HepG2 (cell line): ENCODE measurements around the gene ALDOA. TPM values are rescaled to one million over a fixed set of nuclear protein-coding genes. Genes with fewer than 3 reads are reported as not detected.

ENCODE experiments used
- BHLHE40 ChIP-seq: IDR thresholded peaks from 2 replicates; pipeline ENCODE4 v1.6.1; 2011; ENCODE audit warnings: low read length, improper control_type of control experiment
- CHCHD3 ChIP-seq: sonication (generic); formaldehyde crosslinking; IDR thresholded peaks from 2 replicates; pipeline ENCODE4 v1.8.0; 2022; ENCODE audit warnings: mild to moderate bottlenecking, missing genetic modification reagents, moderate library complexity
- CREB1 ChIP-seq, 2 experiments: fragments of 450-650 bp in 1 of 2; IDR thresholded peaks; 2 replicates each; pipeline ENCODE4 v1.6.1; 2016 to 2017; ENCODE audit warnings: control low read depth in 1 of 2, mild to moderate bottlenecking in 1 of 2, missing compliant biosample characterization in 1 of 2, missing genetic modification characterization in 1 of 2
- DMAP1 ChIP-seq: IDR thresholded peaks from 2 replicates; pipeline ENCODE4 v1.6.1; 2016
- HOXA3 ChIP-seq: sonication (generic); formaldehyde crosslinking; IDR thresholded peaks from 2 replicates; pipeline ENCODE4 v1.5.0; 2020; ENCODE audit warnings: missing genetic modification reagents
- MXD4 ChIP-seq: IDR thresholded peaks from 2 replicates; pipeline ENCODE4 v1.6.1; 2016; ENCODE audit warnings: mild to moderate bottlenecking, missing biosample characterization, missing genetic modification reagents
- NFIB ChIP-seq: sonication (generic); formaldehyde crosslinking; IDR thresholded peaks from 2 replicates; pipeline ENCODE4 v1.9.0; 2021; ENCODE audit warnings: missing genetic modification reagents, mild to moderate bottlenecking, borderline replicate concordance
- NRL ChIP-seq: sonication (generic); formaldehyde crosslinking; IDR thresholded peaks from 2 replicates; pipeline ENCODE4 v1.5.0; 2020; ENCODE audit warnings: missing genetic modification reagents, mild to moderate bottlenecking, moderate library complexity, borderline replicate concordance
- ONECUT2 ChIP-seq: sonication (generic); formaldehyde crosslinking; IDR thresholded peaks from 2 replicates; pipeline ENCODE4 v1.4.0; 2020; ENCODE audit warnings: missing genetic modification reagents
- PHB2 ChIP-seq: fragments of 450-650 bp; IDR thresholded peaks from 2 replicates; pipeline ENCODE4 v1.6.1; 2018; ENCODE audit not compliant: partially characterized antibody
- RAD21 ChIP-seq: fragments of 450-650 bp; formaldehyde crosslinking; IDR thresholded peaks from 2 replicates; pipeline ENCODE4 v1.5.0; 2020; ENCODE audit warnings: mild to moderate bottlenecking
- RFX3 ChIP-seq: IDR thresholded peaks from 2 replicates; pipeline ENCODE4 v1.6.1; 2016; ENCODE audit warnings: missing biosample characterization, missing genetic modification reagents
- TIGD3 ChIP-seq: sonication (generic); formaldehyde crosslinking; IDR thresholded peaks from 2 replicates; pipeline ENCODE4 v1.5.1; 2020; ENCODE audit warnings: mild to moderate bottlenecking, missing genetic modification reagents, borderline replicate concordance
- TRAFD1 ChIP-seq: sonication (generic); formaldehyde crosslinking; IDR thresholded peaks from 2 replicates; pipeline ENCODE4 v1.5.1; 2020; ENCODE audit warnings: missing genetic modification reagents, mild to moderate bottlenecking, borderline replicate concordance
- ZNF101 ChIP-seq: sonication (generic); formaldehyde crosslinking; IDR thresholded peaks from 2 replicates; pipeline ENCODE4 v1.4.0; 2020; ENCODE audit warnings: mild to moderate bottlenecking, low read depth, missing genetic modification reagents, borderline replicate concordance
- ZNF362 ChIP-seq: sonication (generic); formaldehyde crosslinking; IDR thresholded peaks from 2 replicates; pipeline ENCODE4 v1.4.0; 2020; ENCODE audit warnings: missing genetic modification reagents, mild to moderate bottlenecking, borderline replicate concordance
- ZNF549 ChIP-seq: sonication (generic); formaldehyde crosslinking; IDR thresholded peaks from 2 replicates; pipeline ENCODE4 v1.5.0; 2020; ENCODE audit warnings: missing genetic modification reagents
- ZNF576 ChIP-seq: sonication (generic); formaldehyde crosslinking; IDR thresholded peaks from 2 replicates; pipeline ENCODE4 v1.4.0; 2020; ENCODE audit warnings: mild to moderate bottlenecking, missing genetic modification reagents
- ZNF616 ChIP-seq: sonication (generic); formaldehyde crosslinking; IDR thresholded peaks from 2 replicates; pipeline ENCODE4 v1.5.0; 2020; ENCODE audit warnings: low read depth, mild to moderate bottlenecking, missing genetic modification reagents
- ZNF746 ChIP-seq: sonication (generic); formaldehyde crosslinking; IDR thresholded peaks from 2 replicates; pipeline ENCODE4 v1.8.0; 2022; ENCODE audit warnings: mild to moderate bottlenecking, missing genetic modification reagents
- ZSCAN31 ChIP-seq: sonication (generic); formaldehyde crosslinking; IDR thresholded peaks from 2 replicates; pipeline ENCODE4 v1.5.0; 2020; ENCODE audit warnings: low read depth, mild to moderate bottlenecking, missing genetic modification reagents
- ZUFSP ChIP-seq: sonication (generic); formaldehyde crosslinking; IDR thresholded peaks from 2 replicates; pipeline ENCODE4 v1.9.0; 2021; ENCODE audit warnings: missing genetic modification reagents, mild to moderate bottlenecking, borderline replicate concordance
- polyA plus RNA-seq, 8 experiments: library from polyadenylated mRNA; depleted of rRNA in 3 of 8; stranded (reverse) in 7 of 8; unstranded in 1 of 8; fragments of >200 nt; fragmentation: Illumina TruSeq in 4 of 8; extraction: Trizol in 4 of 8; gene quantifications; 2 replicates each; pipeline versions ENCODE4 v1.2.1 to v1.2.3, GENCODE V29; 2011 to 2016; ENCODE audit warnings: low read depth in 4 of 8, missing spikeins in 1 of 8, mixed read lengths in 1 of 8; ENCODE audit not compliant: insufficient read depth in 1 of 8
- total RNA-seq, 5 experiments: library from RNA; depleted of rRNA; stranded (reverse); fragments of >200 nt; fragmentation: Illumina TruSeq; extraction: Trizol; gene quantifications; 2 replicates each; pipeline ENCODE4 v1.2.3, GENCODE V29; 2016; ENCODE audit warnings: low read depth in 1 of 5

ALDOA gene
- total and polyA plus RNA-seq, 2 of the 13 experiments (the other 11 are each of a cell fraction or from before 2014, with no cell fraction given), result 925 to 1,884 TPM

GRCh38 chr16:30096105-30096861, 30.7 kb downstream of the ALDOA start, which contains the start of gene YPEL3 (continued):
- TF ChIP-seq CREB1 (IDR thresholded peaks at IDR 0.05), result 0 out of 2 replicates have a peak, but pooled peaks have one; percentile 8
- TF ChIP-seq CREB1 (CRISPR knock-in tag; IDR thresholded peaks at IDR 0.05), result no peak
- TF ChIP-seq NRL (CRISPR knock-in tag), result peak; percentile 95
- peak; percentile 78; the same call in 1 of the 2 replicates for TF ChIP-seq ZNF616
- TF ChIP-seq BHLHE40, result no peak
- TF ChIP-seq ZNF576 (CRISPR knock-in tag), result no peak
- TF ChIP-seq ZUFSP (CRISPR knock-in tag), result no peak
- no peak for TF ChIP-seq ZNF549
- TF ChIP-seq ZSCAN31, result peak; percentile 65
- no peak for TF ChIP-seq ZNF101 (CRISPR knock-in tag)
- TF ChIP-seq RFX3 (CRISPR knock-in tag), result no peak
- TF ChIP-seq TRAFD1, result no peak
- TF ChIP-seq TIGD3 (CRISPR knock-in tag), result no peak
- TF ChIP-seq NFIB, result no peak
- TF ChIP-seq CHCHD3 (CRISPR knock-in tag), result 0 out of 2 replicates have a peak, but pooled peaks have one; percentile 59
- TF ChIP-seq RAD21 (CRISPR knock-in tag), result peak; percentile 44; the same call in 1 of the 2 replicates
- TF ChIP-seq MXD4, result peak; percentile 83
- TF ChIP-seq ONECUT2, result 0 out of 2 replicates have a peak, but pooled peaks have one; percentile 7
- TF ChIP-seq DMAP1 (CRISPR knock-in tag), result peak; percentile 83
- TF ChIP-seq ZNF362 (CRISPR knock-in tag), result peak; percentile 47; the same call in 1 of the 2 replicates
- TF ChIP-seq PHB2, result no peak
- peak; percentile 87; the same call in 1 of the 2 replicates for TF ChIP-seq HOXA3 (CRISPR knock-in tag)
- TF ChIP-seq ZNF746, result no peak; the same call in 1 of the 2 replicates
